Motor neuron (in vitro differentiated cells): ENCODE data around the gene SV2B. TPM values are rescaled to one million over a fixed set of nuclear protein-coding genes. Genes with fewer than 3 reads are reported as not detected.

Source experiments
- ATAC-seq, 8 experiments: fragments of 200-7000 bp; cut with Tn5 transposase; replicated peaks in 6 of 8; 2 replicates each; pipeline ENCODE4 v1.8.0; 2021; ENCODE audit warnings: mild to moderate bottlenecking in 8 of 8, moderate library complexity in 8 of 8
- H3K27ac ChIP-seq, 2 donors: fragments of 250-450 bp; sonication (Bioruptor Pico); 2 replicates each; pipeline ENCODE4 v1.9.0; 2021; ENCODE audit warnings: antibody characterized with exemption in 2 of 2, mild to moderate bottlenecking in 2 of 2, moderate library complexity in 1 of 2
- H3K4me1 ChIP-seq, 2 donors: fragments of 250-450 bp; sonication (Bioruptor Pico); replicated peaks in 1 of 2; 2 replicates each; pipeline ENCODE4 v1.6.1; 2021; ENCODE audit warnings: antibody characterized with exemption in 2 of 2, mild to moderate bottlenecking in 2 of 2, moderate library complexity in 1 of 2
- H3K4me3 ChIP-seq, 5 donors: fragments of 250-450 bp; sonication (Bioruptor Pico); 2 replicates each; pipeline ENCODE4 v1.9.0; 2021; ENCODE audit warnings: antibody characterized with exemption in 5 of 5, mild to moderate bottlenecking in 5 of 5, moderate library complexity in 4 of 5
- WGBS, 10 experiments: fragments of 450-650 bp; shearing (Covaris generic); methylation state at CpG; one replicate each; pipeline ENCODE4 v1.0.0; 2022; 5-methylcytosine and 5-hydroxymethylcytosine counted together
- in situ Hi-C, 9 experiments: fragments of 400-800 bp; cut with MboI; loops; one replicate each; pipeline ENCODE4 v1.15.0; 2021; ENCODE audit warnings: low sequenced_read_pairs in 9 of 9, low pct_unique_long_range_greater_than_20kb in 2 of 9; ENCODE audit not compliant: unreplicated experiment in 9 of 9
- total RNA-seq, 8 experiments: library from RNA; unstranded; fragments of 300-600 nt; gene quantifications; 2 replicates each; pipeline versions ENCODE4 v1.2.3 to v1.2.4, GENCODE V29; 2022

SV2B gene
- total RNA-seq, 8 experiments from 2014 or later: 0.63 to 117 (median 6.6) TPM

DNA sequence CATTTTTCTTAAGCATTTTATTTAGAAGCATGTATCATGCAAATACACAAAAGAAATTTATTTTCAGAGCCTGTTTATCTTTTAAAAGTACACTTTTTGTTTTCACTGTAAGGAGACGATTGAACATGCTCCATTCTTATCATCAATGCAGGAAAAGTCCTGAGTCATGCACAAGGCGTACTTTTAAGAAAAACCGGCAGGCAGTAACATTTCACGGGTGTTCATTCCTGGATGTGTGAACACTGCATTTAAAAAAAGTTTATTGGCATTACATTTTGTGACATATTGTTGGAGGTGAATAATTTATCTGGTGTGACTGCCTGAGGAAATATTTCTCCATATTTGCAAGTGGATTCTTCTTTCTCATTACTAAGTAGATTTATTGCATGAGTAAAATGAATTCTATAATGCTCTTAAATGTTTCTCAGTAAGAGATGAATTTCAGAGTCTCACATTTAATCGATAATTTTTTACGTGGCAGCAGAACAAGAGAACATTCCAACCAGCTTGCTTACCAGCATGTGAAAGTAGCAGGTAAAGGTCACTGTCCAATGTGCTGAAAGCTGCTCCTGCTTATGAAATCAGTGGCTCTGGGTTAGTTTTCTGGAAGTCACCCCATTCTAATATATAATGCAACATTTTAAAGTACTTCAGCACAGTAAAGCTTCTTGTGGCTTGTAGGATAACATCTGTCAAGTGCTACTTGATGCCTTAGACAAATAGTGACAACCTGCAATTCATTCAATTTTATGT, 87.0 kb downstream of the SV2B start:
- no peak overlapping the region for H3K4me3 ChIP-seq
- 29 to 80% (median 51%) methylated on average over 1 to 6 of the region's 6 CpGs for WGBS, 10 experiments
- ATAC-seq: peak in 4 of 8 experiments; percentile 16 to 67 (median 28)
- H3K27ac ChIP-seq: no peak overlapping the region
- in situ Hi-C loops: no loop called here
- H3K4me1 ChIP-seq: peaks cover 6 to 15% of the 10 kb centered on the region in 2 donors

DNA sequence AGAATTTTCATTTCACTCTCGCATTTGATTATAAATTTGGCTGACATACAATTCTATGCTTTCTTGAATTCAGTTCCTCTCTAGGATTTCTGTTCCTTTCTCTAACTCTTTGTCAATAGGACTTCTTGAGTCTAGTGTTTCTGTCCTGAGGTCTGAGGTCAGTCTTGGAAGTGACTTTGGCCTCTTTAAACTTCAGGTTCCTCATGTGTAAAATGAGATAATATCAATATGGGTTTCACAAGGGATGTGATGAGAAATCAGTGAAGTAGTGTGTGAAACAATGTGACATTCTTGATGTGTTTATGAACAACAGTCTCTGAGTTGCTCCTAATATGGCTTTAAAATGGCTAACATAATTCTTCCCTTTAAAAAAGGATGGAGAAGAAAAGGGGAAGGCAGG, 92.2 kb downstream of the SV2B start:
- Histone ChIP-seq H3K4me1 (peaks cover 19 to 39% of the 10 kb centered on the region in 2 donors), H3K4me3 (no peak overlapping the region), H3K27ac (no peak overlapping the region)
- no peak for ATAC-seq
- in situ Hi-C loops: no loop called here
- WGBS, 10 experiments: 6 to 100% (median 82%) methylated on average over 1 of the region's 1 CpG; no CpG with 5 or more reads in 1 of the 10 experiments

DNA sequence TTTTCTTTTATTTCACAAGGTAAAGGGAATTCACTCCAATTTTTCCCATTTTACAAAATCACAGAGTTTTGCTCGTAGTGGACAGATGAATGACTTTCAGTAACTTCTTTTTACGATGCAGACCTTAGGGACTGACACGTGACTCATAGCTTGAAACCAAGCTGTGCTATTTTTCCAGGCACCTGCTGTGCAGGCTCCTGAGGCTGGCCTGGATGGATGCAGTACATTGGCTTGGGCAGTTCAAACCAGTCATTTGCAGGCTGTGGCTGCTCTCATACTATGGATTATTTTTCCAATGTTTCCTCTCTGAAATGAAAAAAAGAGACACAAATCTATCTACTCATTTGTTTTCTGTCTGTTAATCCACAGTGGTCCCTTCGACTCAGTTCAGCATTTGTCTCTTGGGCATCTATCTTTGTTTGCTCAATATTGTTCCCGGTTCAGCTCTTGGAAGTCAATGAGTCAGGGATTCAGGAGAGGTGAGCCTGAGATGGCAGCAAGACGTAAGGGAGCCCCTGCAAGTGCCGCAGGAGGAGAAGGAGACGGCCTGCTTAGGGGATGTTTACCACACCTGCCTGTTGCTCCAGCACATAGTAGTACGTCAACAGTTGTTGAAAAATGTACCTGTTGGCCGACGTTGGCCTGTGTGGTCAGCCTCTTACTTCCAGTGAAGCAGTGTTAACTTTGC, 92.8 kb downstream of the SV2B start:
- in situ Hi-C loops: no loop called here
- Histone ChIP-seq H3K4me1 (peaks cover 19 to 38% of the 10 kb centered on the region in 2 donors), H3K4me3 (no peak overlapping the region), H3K27ac (peak overlapping the region in 1 of 2 donors; percentile 19)
- WGBS, 10 experiments: 20 to 73% (median 46%) methylated on average over 2 to 9 of the region's 11 CpGs; no CpG with 5 or more reads in 1 of the 10 experiments
- ATAC-seq: peak in 5 of 8 experiments; percentile 61 to 97 (median 88)

DNA sequence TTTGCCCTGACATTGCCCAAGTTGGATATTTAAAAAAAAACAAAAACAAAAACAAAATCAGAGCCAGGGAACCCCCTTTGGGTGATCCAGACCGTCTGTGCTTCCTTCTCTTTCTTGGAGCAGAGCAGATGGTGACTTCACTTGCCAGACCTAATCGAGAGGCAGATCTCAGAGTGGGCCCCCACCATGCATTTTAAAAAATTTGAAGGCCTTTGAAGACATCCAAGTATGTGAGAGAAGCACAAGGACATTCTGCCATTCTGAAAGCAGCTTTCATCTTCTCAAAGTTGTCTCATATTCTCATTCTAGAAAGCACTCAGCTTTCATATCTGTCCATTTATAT, 93.3 kb downstream of the SV2B start:
- ATAC-seq: no peak
- H3K4me3 ChIP-seq: no peak overlapping the region
- in situ Hi-C loops: no loop called here
- peaks cover 19 to 43% of the 10 kb centered on the region in 2 donors for H3K4me1 ChIP-seq
- H3K27ac ChIP-seq: peak overlapping the region in 1 of 2 donors; percentile 19
- 0 to 69% (median 38%) methylated on average over 1 to 2 of the region's 2 CpGs; no CpG with 5 or more reads in 3 of the 10 experiments for WGBS, 10 experiments

DNA sequence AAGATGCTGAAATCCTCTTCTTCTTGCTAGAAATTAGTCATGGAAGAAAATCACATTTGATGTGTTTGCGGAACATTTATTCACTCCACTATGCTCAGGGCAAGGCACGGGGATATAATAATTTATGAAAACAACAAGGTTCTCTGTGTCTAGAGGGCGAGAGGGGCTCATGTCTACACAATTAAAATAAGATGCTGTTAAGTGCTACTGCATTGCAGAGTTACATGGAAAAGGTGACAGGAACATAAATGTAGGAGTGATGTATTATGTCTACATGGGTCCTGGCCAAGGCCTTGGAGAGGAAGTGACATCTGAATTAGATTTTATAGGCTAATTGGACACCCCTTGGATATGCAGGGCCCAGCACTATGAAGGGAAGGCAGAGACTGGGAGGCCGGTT, 96.1 kb downstream of the SV2B start:
- Histone ChIP-seq H3K27ac (peak overlapping the region; percentile 15 to 41), H3K4me1 (peaks cover 19 to 48% of the 10 kb centered on the region in 2 donors), H3K4me3 (no peak overlapping the region)
- ATAC-seq: peak in 5 of 8 experiments; percentile 51 to 82 (median 70)
- in situ Hi-C loops: no loop called here
- WGBS, 10 experiments: 17 to 74% (median 49%) methylated on average over 1 to 4 of the region's 4 CpGs

DNA sequence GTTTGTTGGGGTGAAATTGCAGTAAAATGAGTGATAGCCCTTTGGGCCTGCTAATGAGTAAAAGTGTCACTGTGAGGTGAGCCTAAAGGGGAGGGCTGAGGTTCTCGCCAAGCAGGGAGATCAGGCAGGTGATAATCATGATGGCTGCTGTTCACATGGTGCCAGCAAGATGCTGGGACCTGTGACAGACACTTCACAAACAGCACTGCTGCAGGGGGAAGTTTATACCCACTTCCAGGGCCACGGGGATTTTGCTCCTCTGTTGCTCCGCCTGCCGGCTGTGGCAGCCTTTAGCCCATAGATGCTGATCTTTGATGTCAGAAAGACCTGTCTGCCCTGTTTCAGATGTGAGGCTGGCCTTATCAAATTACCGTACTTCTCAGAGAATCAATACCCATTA, 96.7 kb downstream of the SV2B start:
- ATAC-seq: no peak
- H3K4me1 ChIP-seq: peaks cover 19 to 48% of the 10 kb centered on the region in 2 donors

DNA sequence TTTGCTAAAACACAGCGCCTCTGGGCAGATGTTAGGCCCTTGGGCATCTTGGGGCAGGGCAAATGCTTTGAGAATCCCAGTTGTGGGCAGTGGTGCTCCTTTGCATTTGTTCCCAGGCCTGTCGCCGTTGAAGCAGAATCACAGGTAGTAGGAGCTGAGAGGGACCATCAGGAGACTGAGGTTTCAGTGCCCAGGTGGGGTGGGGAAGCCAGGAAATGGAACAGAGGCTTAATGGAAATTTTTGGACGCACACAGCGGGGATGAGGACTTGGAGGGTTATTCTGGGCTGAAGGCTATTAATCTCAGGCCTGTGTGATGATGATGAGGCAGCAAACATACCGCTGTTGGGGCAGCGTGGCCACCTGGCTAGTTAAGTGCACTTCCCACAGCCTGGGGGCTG, 99.5 kb downstream of the SV2B start:
- no peak overlapping the region for H3K27ac ChIP-seq
- WGBS, 10 experiments: 71 to 91% (median 89%) methylated on average over 1 to 5 of the region's 7 CpGs; no CpG with 5 or more reads in 7 of the 10 experiments

More for the DNA sequence above, 96.7 kb downstream of the SV2B start:
- in situ Hi-C loops: no loop called here
- Histone ChIP-seq H3K4me3 (no peak overlapping the region), H3K27ac (peak overlapping the region; percentile 15 to 41)
- 48 to 100% (median 95%) methylated on average over 1 to 3 of the region's 5 CpGs; no CpG with 5 or more reads in 3 of the 10 experiments for WGBS, 10 experiments

DNA sequence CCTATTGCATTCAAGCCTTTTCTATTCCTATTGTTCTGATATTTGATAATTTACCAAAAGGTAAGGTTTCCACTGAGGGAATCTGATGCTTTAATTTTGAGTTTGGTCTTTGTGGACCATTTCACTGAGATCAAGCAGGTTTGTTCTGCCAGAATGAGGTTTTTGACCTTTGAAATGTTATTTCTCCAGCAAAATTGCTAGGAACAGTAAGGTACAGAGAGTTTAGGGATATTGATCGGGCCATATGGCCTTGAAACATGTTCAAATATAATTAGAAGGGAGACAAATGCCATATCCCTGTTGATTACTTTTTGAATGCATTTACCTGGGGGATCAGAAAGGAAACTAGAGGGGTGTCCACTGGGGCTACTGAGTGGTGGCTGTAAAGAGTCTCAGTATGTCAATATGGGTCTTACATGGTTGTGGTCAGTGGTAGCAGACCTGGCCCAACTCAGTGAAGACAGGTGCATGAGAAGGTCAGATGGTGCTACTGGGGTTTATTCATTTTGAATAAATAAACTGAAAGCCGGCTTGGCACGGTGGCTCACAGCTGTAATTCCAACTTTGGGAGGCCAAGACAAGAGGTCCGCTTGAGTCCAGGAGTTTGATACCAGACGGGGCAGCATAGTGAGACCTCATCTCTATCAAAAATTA, 100.2 kb downstream of the SV2B start:
- ATAC-seq: no peak
- Histone ChIP-seq H3K27ac (no peak overlapping the region), H3K4me1 (peaks cover 12 to 31% of the 10 kb centered on the region in 2 donors), H3K4me3 (no peak overlapping the region)
- 29 to 100% (median 85%) methylated on average over 1 to 5 of the region's 5 CpGs; no CpG with 5 or more reads in 2 of the 10 experiments for WGBS, 10 experiments
- in situ Hi-C loops: no loop called here

More for the DNA sequence above, 99.5 kb downstream of the SV2B start:
- H3K4me1 ChIP-seq: peaks cover 12 to 32% of the 10 kb centered on the region in 2 donors
- H3K4me3 ChIP-seq: no peak overlapping the region
- in situ Hi-C loops: no loop called here
- no peak for ATAC-seq

DNA sequence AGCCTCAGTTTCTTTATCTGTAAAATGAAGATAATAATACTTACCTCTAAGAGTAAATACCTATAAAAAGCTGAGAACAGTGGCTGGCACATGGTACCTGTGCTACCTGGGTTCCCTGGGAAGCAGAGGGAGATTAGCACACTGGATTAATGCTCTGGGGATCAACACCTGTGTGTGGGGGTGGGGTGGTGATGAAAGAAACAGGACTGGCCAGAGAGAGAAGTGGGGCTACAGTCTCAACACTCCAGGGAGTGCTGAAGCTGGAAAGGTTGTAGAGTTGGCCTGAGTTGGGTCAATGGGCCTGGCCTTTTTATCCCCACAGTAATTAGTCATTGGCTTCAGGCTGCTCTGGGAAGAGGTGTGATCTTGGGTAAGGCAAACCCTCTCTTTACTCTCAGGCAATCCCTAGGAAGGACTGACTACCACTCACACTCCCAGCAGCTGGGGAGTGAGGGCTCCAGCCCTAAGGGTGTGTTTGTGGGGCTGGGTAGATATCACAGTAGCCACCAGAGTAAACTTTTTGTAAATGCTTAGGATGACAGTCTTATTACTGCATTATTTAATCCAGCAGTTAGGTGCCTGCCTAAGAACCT, 102.5 kb downstream of the SV2B start:
- ATAC-seq: peak in 2 of 8 experiments; percentile 80 to 93
- H3K4me1 ChIP-seq: peaks cover 4 to 13% of the 10 kb centered on the region in 2 donors
- no peak overlapping the region for H3K4me3 ChIP-seq
- in situ Hi-C loops: no loop called here
- H3K27ac ChIP-seq: no peak overlapping the region

GRCh38 chr15:91203619-91204203, 103.7 kb downstream of the SV2B start:
- no peak overlapping the region for H3K27ac ChIP-seq
- H3K4me3 ChIP-seq: no peak overlapping the region
- ATAC-seq: no peak
- in situ Hi-C loops: no loop called here
- 0 to 81% (median 26%) methylated on average over 1 to 7 of the region's 7 CpGs; no CpG with 5 or more reads in 2 of the 10 experiments for WGBS, 10 experiments
- H3K4me1 ChIP-seq: peaks cover 7 to 9% of the 10 kb centered on the region in 2 donors

GRCh38 chr15:91208371-91208770, 108.3 kb downstream of the SV2B start:
- no peak overlapping the region for H3K4me3 ChIP-seq
- H3K4me1 ChIP-seq: peaks cover 7% of the 10 kb centered on the region in 2 donors
- H3K27ac ChIP-seq: no peak overlapping the region
- peak in 5 of 8 experiments; percentile 44 to 64 (median 54) for ATAC-seq
- 13 to 80% (median 55%) methylated on average over 1 of the region's 1 CpG; no CpG with 5 or more reads in 4 of the 10 experiments for WGBS, 10 experiments
- in situ Hi-C loops: no loop called here

- no peak for ATAC-seq
- Histone ChIP-seq H3K4me3 (no peak overlapping the region), H3K27ac (no peak overlapping the region), H3K4me1 (peaks cover 3 to 7% of the 10 kb centered on the region in 2 donors)
- WGBS, 10 experiments: 0 to 100% (median 70%) methylated on average over 1 to 2 of the region's 4 CpGs; no CpG with 5 or more reads in 4 of the 10 experiments
- in situ Hi-C loops: no loop called here
Observed at GRCh38 chr15:91209318-91209717, 109.3 kb downstream of the SV2B start.
